B cell (primary cell): ENCODE measurements around the gene PPM1N. TPM values are rescaled to one million over a fixed set of nuclear protein-coding genes. Genes with fewer than 3 reads are reported as not detected.

ENCODE experiments used
- ATAC-seq: fragments of 200-7000 bp; cut with Tn5 transposase; one replicate; pipeline ENCODE4 v1.10.0; 2021; ENCODE audit warnings: low read depth, mild to moderate bottlenecking, moderate number of reproducible peaks, moderate library complexity
- CTCF ChIA-PET: fragments of 350-600 bp; sonication (Branson Sonifier 250); formaldehyde crosslinking; loops from one replicate; lab custom pipeline; 2021; ENCODE audit warnings: antibody characterized with exemption, inconsistent platforms; lab: Charles Lee
- POLR2A ChIA-PET: fragments of 350-600 bp; sonication (Branson Sonifier 250); formaldehyde crosslinking; loops from one replicate; lab custom pipeline; 2021; ENCODE audit warnings: antibody characterized with exemption; lab: Charles Lee
- DNase-seq: peaks from one replicate; pipeline ENCODE4 v3.0.0; 2013
- H2AFZ ChIP-seq: 2 replicates; pipeline ENCODE4 v1.6.1; 2012; ENCODE audit warnings: mild to moderate bottlenecking, low read depth, low read length; ENCODE audit not compliant: insufficient read depth, poor library complexity, severe bottlenecking
- H3K27ac ChIP-seq, 2 donors: 1 replicate in 1 of 2; 2 replicates in 1 of 2; pipeline ENCODE4 v1.5.1; 2012 to 2013; ENCODE audit warnings: low read length in 2 of 2, mild to moderate bottlenecking in 2 of 2, moderate library complexity in 1 of 2
- H3K27me3 ChIP-seq, 4 experiments: fragments of 200-600 bp in 1 of 4; sonication (generic) in 1 of 4; replicated peaks in 1 of 4; 1 replicate in 2 of 4; 2 replicates in 2 of 4; pipeline versions ENCODE4 v1.6.1 to v1.7.0; 2013 to 2016; ENCODE audit warnings: low read length in 3 of 4, mild to moderate bottlenecking in 2 of 4, mixed read lengths in 1 of 4, moderate library complexity in 1 of 4; ENCODE audit not compliant: insufficient read depth in 4 of 4, control insufficient read depth in 3 of 4; ENCODE audit errors: control extremely low read depth in 1 of 4
- H3K36me3 ChIP-seq, 2 experiments: replicated peaks in 1 of 2; 1 replicate in 1 of 2; 2 replicates in 1 of 2; pipeline versions ENCODE4 v1.6.1 to v1.7.1; 2013; ENCODE audit warnings: low read length in 1 of 2; ENCODE audit not compliant: insufficient read depth in 2 of 2, control insufficient read depth in 1 of 2; ENCODE audit errors: control extremely low read depth in 1 of 2, extremely low read depth in 1 of 2
- H3K4me1 ChIP-seq, 2 donors: fragments of 200-600 bp in 1 of 2; sonication (generic) in 1 of 2; 1 replicate in 1 of 2; 2 replicates in 1 of 2; pipeline versions ENCODE4 v1.5.1 to v1.6.1; 2013 to 2017; ENCODE audit warnings: low read length in 2 of 2; ENCODE audit not compliant: control insufficient read depth in 2 of 2, insufficient read depth in 2 of 2
- H3K4me2 ChIP-seq: replicated peaks from 2 replicates; pipeline ENCODE3; 2012; ENCODE audit warnings: mild to moderate bottlenecking, low read depth, low read length; ENCODE audit not compliant: poor library complexity, severe bottlenecking
- H3K4me3 ChIP-seq, 5 experiments: fragments of 200-600 bp in 1 of 5; sonication (generic) in 1 of 5; 1 replicate in 3 of 5; 2 replicates in 2 of 5; pipeline versions ENCODE4 v1.5.1 to v1.7.0; 2011 to 2016; ENCODE audit warnings: low read length in 4 of 5, mild to moderate bottlenecking in 4 of 5, low read depth in 2 of 5, control low read depth in 1 of 5, moderate library complexity in 1 of 5; ENCODE audit not compliant: insufficient read depth in 1 of 5; ENCODE audit errors: control extremely low read depth in 1 of 5, extremely low read depth in 1 of 5
- H3K79me2 ChIP-seq: fragments of 200-600 bp; sonication (generic); one replicate; pipeline ENCODE4 v1.6.0; 2016; ENCODE audit warnings: low read length; ENCODE audit not compliant: control insufficient read depth, insufficient read depth
- H3K9ac ChIP-seq: fragments of 200-600 bp; sonication (generic); 2 replicates; pipeline ENCODE4 v1.6.1; 2017; ENCODE audit warnings: mild to moderate bottlenecking, low read length, moderate library complexity
- H3K9me3 ChIP-seq, 3 donors: one replicate each; pipeline versions ENCODE4 v1.6.1 to v1.7.1; 2013; ENCODE audit warnings: low read length in 2 of 3; ENCODE audit not compliant: control insufficient read depth in 2 of 3, insufficient read depth in 1 of 3; ENCODE audit errors: control extremely low read depth in 1 of 3
- H4K20me1 ChIP-seq: 2 replicates; pipeline ENCODE4 v1.6.0; 2012; ENCODE audit warnings: mild to moderate bottlenecking, low read length; ENCODE audit not compliant: insufficient read depth, control insufficient read depth, poor library complexity, severe bottlenecking
- H3K27ac Mint-ChIP-seq: one replicate; pipeline ENCODE4 v1.8.0; 2021; ENCODE audit warnings: mixed read lengths
- H3K27me3 Mint-ChIP-seq: one replicate; pipeline ENCODE4 v1.8.0; 2021; ENCODE audit warnings: mixed read lengths
- H3K4me1 Mint-ChIP-seq: one replicate; pipeline ENCODE4 v1.8.0; 2021; ENCODE audit warnings: mixed read lengths
- H3K4me3 Mint-ChIP-seq: one replicate; pipeline ENCODE4 v1.8.0; 2021; ENCODE audit warnings: mixed read lengths
- H3K9me3 Mint-ChIP-seq: one replicate; pipeline ENCODE4 v1.8.0; 2022; ENCODE audit warnings: mixed read lengths; ENCODE audit not compliant: insufficient read depth
- EZH2 ChIP-seq: IDR thresholded peaks from 2 replicates; pipeline ENCODE4 v1.6.1; 2012; ENCODE audit warnings: borderline replicate concordance, low read depth, mild to moderate bottlenecking, moderate library complexity, low read length; ENCODE audit not compliant: insufficient read depth, poor library complexity, severe bottlenecking
- WGBS: methylation state at CpG from one replicate; pipeline ENCODE4 v1.1.5; 2013; ENCODE audit warnings: missing lambda C conversion rate; ENCODE audit not compliant: insufficient coverage; 5-methylcytosine and 5-hydroxymethylcytosine counted together
- intact Hi-C: fragments of 100-400 bp; cut with micrococcal nuclease; formaldehyde crosslinking; loops from one replicate; pipeline ENCODE4 v1.10.0; 2022
- polyA plus RNA-seq: library from polyadenylated mRNA; depleted of rRNA; stranded (reverse); fragments of >200 nt; gene quantifications from 2 replicates; pipeline ENCODE4 v1.2.3, GENCODE V29; 2012
- total RNA-seq, 2 donors: library from RNA; stranded (reverse); fragments of 120-200 nt in 1 of 2; gene quantifications; 1 replicate in 1 of 2; 2 replicates in 1 of 2; pipeline versions ENCODE4 v1.2.3 to v1.2.4, GENCODE V29; 2013 to 2022
- TF ChIP-seq, protein P1 (sequence below): fragments of 200-600 bp; IDR thresholded peaks from one replicate; pipeline ENCODE4 v1.8.0; 2022; ENCODE audit warnings: antibody characterized with exemption, mild to moderate bottlenecking

Gene PPM1N
- total and polyA plus RNA-seq, 2 donors (not counting 1 experiment from before 2014, with no cell fraction given) = 2.6 to 6.5 TPM

DNA sequence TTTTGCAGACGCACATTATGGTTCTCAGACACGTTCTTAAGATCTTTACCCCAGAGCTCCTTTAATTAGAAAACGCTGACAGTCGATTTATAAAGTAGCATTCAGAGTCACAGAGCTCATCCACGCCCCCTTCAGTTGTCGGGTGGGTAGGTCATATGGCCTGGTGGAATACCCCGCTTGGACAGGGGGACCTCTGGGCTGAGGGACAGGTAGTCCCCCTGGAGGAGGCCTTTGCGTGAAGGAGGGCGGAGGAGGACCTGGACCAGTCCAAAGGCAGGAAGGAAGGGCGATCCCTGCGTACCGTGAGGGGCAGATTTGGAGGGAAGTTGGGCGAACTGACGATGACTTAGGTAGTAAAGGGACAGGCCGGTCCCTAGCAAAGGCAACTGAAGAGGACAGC is 29.5 kb downstream of the PPM1N start:
- H3K9ac ChIP-seq = no peak overlapping the region
- POLR2A ChIA-PET = no interaction called here
- no peak overlapping the region for H3K4me3 Mint-ChIP-seq

DNA sequence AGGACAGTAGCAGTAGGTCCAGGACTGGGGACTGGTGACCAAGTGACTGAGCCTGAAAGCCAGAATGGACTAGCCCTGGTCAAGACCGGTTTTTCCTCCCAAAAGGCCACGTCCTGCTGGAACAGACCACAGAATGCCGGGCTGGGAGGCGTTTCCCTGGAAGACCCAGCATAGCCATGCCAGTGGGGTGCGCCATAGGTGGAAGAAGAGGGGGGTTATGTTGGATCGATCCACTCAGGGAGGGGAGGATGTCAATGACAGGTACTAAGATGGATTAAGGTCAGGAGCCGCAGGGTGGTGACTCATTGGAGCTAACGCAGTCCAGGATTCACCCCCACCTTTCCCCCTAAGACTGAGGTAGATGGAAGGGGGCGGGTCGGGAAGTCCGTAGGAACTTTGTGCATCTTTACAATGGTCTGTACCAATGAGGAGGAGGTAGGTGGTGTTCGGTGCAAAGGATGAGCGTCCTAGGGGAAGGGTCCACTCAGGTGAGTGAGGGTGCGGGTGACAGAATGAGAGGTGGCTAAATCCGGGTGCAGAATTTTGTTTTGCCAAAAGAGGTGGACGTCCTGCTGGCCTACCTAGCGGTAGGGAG is 30.0 kb downstream of the PPM1N start:
- no peaks in the 10 kb centered on the region for H3K27me3 Mint-ChIP-seq
- Histone ChIP-seq H3K79me2 (peaks cover 3% of the 10 kb centered on the region), H4K20me1 (peaks cover 22% of the 10 kb centered on the region), H3K9ac (no peak overlapping the region), H2AFZ (no peak overlapping the region), H3K4me2 (no peak overlapping the region), H3K36me3 (peaks cover 0 to 37% of the 10 kb centered on the region in 2 experiments), H3K4me1 (peaks cover 15 to 25% of the 10 kb centered on the region in 2 donors), H3K9me3 (peaks cover 0 to 5% (median 0%) of the 10 kb centered on the region in 3 donors), H3K27me3 (peaks cover 0 to 3% (median 0%) of the 10 kb centered on the region in 4 experiments), H3K27ac (no peak overlapping the region), H3K4me3 (no peak overlapping the region)
- 85% methylated on average over 11 of the region's 17 CpGs for WGBS
- H3K4me1 Mint-ChIP-seq = peaks cover 27% of the 10 kb centered on the region
- no peak for TF ChIP-seq EZH2
- ATAC-seq = no peak
- no peak for DNase-seq
- intact Hi-C loops = no loop called here
- H3K9me3 Mint-ChIP-seq = no peaks in the 10 kb centered on the region
- ChIA-PET CTCF (interaction anchor here (1.2 to 4.2 kb wide), 3 partner anchors 30 to 164 kb away, joined by 3 to 16 read pairs (median 7); partner anchors contain the start of gene QPCTL), POLR2A (no interaction called here)
- peak overlapping the region; percentile 22 for H3K27ac Mint-ChIP-seq
- peak overlapping the region; percentile 33 for H3K4me3 Mint-ChIP-seq

More for the DNA sequence above, 29.5 kb downstream of the PPM1N start:
- no peak overlapping the region for H3K27ac ChIP-seq
- H3K27me3 ChIP-seq = peaks cover 0 to 3% (median 0%) of the 10 kb centered on the region in 4 experiments
- H4K20me1 ChIP-seq = peaks cover 23% of the 10 kb centered on the region
- TF ChIP-seq EZH2 = no peak
- TF ChIP-seq, protein P1, sequence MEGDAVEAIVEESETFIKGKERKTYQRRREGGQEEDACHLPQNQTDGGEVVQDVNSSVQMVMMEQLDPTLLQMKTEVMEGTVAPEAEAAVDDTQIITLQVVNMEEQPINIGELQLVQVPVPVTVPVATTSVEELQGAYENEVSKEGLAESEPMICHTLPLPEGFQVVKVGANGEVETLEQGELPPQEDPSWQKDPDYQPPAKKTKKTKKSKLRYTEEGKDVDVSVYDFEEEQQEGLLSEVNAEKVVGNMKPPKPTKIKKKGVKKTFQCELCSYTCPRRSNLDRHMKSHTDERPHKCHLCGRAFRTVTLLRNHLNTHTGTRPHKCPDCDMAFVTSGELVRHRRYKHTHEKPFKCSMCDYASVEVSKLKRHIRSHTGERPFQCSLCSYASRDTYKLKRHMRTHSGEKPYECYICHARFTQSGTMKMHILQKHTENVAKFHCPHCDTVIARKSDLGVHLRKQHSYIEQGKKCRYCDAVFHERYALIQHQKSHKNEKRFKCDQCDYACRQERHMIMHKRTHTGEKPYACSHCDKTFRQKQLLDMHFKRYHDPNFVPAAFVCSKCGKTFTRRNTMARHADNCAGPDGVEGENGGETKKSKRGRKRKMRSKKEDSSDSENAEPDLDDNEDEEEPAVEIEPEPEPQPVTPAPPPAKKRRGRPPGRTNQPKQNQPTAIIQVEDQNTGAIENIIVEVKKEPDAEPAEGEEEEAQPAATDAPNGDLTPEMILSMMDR = no peak
- no peaks in the 10 kb centered on the region for H3K9me3 Mint-ChIP-seq
- H3K36me3 ChIP-seq = peaks cover 0 to 40% of the 10 kb centered on the region in 2 experiments
- ATAC-seq = no peak
- peaks cover 16 to 27% of the 10 kb centered on the region in 2 donors for H3K4me1 ChIP-seq
- H3K4me2 ChIP-seq = no peak overlapping the region
- no peak for DNase-seq
- intact Hi-C loops = no loop called here
- H3K27ac Mint-ChIP-seq = peak overlapping the region; percentile 16
- CTCF ChIA-PET = interaction anchor here (0.7 to 1.4 kb wide), 4 partner anchors 29 to 1651 kb away, joined by 3 to 5 read pairs (median 3); no protein-coding TSS in a partner anchor
- H2AFZ ChIP-seq = no peak overlapping the region
- no peaks in the 10 kb centered on the region for H3K27me3 Mint-ChIP-seq
- H3K9me3 ChIP-seq = peaks cover 0 to 5% (median 0%) of the 10 kb centered on the region in 3 donors
- no peak overlapping the region for H3K4me3 ChIP-seq
- peaks cover 28% of the 10 kb centered on the region for H3K4me1 Mint-ChIP-seq
- peaks cover 3% of the 10 kb centered on the region for H3K79me2 ChIP-seq
- 98% methylated on average over 11 of the region's 15 CpGs for WGBS
